Fibroblast of skin of back (primary cell): ENCODE data around the gene MAPK8IP3.

Source experiments
- DNase-seq: peaks from one replicate; pipeline ENCODE4 v3.0.0-alpha.2; 2013

MAPK8IP3 gene

DNA sequence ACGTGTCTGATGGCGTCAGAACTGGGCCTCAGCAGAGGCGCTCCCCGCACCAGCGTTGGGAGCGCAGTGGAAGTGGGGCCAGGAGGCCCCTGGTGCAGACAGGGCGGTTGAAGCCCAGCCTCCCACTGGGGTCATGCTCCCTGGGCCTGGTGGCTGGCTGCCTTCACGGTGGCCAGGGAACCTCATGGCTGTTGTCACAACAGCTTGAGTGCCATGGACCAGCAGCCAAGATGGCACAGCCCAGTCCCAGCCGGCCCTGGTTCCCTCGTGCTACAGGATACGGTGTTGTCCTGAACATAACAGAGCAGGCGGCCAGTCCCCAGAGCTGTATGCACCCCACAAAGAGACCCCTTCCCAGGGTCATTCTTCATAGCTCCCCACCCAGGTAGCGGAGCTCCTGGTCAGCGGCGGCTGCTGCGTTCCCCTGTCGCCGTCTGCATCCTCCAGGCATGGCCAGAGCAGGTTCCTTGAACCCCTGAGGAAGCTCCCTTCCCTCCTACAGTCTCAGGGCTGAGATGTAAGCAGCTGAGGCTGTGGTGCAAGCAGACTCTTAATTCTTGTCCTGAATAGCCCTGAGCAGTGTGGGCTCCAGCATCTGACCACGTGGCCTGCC, 35.7 kb downstream of the MAPK8IP3 start:
- no peak for DNase-seq

DNA sequence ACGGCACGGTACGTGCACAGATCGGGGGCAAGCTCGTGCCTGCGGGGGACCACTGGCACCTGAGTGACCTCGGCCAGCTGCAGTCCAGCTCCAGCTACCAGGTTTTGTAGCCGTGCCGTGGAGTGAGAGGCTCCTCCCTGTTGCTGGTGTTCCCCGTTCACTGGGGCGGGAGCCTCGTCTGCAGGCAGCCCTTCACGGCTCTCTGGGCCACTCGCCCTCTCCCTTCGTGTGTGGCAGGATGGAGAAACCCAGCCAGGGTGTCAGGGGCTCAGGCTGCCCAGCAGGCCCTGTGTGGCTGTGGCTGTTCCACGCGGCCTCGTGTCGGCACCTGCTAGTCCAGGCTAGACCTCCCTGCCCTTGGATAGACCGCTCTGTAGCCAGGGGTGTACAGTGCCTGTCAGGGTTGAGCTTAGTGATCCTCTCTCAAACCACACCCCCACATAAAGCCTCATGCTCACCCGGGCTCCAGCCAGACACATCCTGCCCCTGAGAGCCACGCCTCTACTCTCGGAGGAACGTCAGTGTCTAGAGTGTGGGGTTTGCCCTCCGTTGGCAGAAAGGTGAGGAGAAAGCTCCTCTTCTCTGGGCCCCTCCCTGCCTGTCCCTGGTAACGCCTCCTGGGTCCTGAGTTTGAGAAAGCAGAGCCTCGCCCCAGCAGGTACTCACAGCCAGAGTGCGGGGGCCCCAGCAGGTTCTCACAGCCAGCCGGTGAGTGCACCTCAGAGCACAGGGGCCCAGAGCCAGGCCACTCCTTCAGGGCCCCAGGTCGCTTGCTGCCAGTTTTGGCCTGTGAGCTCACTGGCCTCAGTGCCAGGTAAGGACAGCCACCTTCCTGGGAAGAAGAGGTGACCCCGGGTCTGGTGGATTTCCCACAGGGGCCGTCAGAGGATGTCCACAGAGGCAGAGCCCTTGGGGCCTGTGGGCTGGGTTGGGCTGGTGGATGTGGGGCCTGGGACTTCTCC, 37.7 kb downstream of the MAPK8IP3 start:
- DNase-seq, result no peak

DNA sequence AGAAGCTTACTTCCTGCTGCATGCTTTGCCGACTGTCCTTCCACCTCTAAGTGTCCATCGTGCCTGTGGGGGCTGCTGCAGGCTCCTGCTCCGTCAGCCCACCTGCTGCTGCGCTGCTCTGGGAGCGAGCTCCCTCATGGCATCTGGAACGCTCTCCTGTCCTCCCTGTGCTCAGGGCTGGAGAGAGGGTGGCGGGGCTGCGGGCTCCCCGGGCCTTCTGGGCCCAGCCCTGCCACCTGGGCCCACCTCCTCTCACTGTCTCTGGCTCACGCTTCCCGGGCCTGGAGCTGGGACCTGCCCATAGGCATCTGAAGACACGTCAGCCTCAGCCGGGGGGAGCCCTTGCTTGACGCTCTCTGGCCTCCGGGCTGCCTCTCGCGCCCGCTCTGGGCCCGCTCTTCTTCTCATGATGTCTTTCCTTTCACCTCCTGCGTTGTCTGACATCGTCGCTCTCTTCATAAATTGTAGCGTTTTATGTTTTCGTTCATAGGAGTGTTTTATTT, 38.4 kb downstream of the MAPK8IP3 start:
- DNase-seq, result no peak

DNA sequence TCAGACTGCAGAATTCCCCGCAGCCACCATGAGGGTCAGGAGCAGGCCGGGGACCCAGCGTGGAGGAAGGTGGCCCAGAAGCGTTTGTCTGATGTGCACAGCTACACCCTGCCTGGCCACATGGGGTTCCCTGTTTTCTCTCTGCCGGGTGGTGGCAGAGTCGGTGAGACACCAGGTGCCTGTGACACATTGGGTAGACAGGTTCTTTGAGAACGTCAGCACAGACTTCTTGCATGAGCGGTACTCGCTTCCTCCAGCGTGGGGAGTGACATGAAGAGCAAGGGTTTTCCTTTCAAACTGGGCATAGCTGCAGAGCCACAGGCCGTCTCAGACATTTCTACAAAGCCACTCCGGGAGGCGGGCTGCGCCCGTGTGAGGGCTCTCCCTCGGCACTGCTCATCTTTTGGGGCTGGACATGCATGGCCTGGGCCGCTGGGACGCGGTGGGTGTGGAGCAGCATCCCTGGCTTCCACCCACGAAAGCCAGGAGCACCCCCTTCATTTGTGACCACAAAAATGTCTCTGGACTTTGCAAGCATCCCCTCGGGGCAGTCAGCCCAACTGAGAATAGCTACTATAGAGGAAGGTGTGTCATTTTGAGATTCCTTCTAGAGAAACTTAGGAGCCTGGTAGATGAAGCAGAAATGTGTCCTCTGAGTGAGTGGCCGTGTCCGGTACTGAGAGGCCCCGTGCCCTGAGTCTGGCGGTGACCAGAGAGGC, 39.3 kb downstream of the MAPK8IP3 start:
- peak; percentile 82 for DNase-seq

DNA sequence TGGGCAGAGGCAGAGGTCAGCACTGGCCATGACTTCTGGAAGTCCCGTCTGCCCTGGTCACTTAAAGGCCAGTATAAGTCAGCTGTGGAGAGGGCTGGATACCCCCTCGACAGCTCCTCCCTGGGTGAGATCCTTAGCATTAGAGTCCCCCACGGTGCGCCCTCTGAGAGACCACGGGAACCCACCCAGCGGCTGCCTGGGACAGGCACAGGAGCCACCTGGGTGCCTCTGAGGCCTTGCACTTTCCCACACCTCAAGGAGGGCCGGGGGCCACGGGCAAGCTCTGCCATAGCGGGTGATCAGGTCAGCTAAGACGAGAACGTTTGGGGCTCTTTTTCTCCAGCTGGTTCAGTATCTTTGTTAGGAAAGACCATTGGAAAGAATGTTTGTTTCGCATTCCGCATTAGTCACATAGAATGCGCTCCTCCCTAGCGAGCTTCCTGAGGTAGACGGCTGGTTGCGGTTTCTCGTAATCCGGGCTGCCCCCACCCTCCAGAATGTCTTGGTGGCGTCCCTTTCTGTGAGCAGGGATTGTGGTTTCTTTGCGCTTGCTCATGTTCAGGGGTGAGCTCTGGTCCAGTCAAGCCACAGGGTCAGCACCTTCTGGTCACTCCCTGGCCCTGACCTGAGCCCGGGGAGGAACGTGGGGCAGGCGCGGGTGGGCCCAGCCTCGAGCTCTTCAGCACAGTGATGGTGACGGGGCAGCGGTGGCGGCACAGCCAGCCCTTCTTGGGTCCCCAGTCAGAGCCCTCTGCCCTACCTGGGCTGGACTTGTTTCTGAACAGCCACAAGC, 40.1 kb downstream of the MAPK8IP3 start:
- peak; percentile 76 for DNase-seq

DNA sequence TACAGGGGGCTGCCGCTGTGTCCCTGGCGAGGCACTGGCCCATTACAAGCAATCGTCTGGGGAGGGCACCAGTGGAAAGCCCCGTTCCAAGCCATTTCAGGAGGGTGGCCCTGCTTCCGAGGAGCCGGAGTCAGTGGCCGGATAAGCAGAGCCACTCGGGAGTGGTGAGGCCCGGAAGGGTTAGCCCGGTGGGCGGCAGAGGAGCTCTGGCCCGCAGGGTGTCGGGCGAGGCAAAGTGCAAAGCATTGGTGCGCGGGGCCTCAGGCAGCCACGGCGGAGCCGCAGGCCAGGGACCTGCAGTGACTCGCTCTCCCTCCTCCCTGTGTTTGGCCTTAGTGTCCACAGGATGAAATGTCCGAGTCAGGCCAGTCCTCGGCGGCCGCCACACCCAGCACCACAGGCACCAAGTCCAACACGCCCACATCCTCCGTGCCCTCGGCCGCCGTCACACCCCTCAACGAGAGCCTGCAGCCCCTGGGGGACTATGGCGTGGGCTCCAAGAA, 40.7 kb downstream of the MAPK8IP3 start:
- no peak for DNase-seq

DNA sequence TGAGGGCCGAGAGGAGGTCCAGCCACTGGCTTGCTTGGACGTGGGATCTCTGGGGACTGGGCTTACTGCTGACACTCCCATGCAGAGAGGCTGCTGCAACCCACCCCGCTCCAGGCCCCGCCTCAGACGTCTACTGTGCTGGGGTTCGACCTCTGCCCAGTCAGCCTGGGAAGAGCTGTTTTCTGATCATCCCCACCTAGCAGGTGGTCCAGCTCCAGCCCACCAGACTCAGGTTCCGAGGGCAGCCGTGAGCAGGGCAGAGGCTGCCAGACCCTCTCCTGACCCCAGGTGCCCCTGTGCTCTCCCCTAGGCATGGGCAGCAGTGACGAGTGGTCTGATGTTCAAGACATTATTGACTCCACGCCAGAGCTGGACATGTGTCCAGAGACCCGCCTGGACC, 41.9 kb downstream of the MAPK8IP3 start:
- no peak for DNase-seq

DNA sequence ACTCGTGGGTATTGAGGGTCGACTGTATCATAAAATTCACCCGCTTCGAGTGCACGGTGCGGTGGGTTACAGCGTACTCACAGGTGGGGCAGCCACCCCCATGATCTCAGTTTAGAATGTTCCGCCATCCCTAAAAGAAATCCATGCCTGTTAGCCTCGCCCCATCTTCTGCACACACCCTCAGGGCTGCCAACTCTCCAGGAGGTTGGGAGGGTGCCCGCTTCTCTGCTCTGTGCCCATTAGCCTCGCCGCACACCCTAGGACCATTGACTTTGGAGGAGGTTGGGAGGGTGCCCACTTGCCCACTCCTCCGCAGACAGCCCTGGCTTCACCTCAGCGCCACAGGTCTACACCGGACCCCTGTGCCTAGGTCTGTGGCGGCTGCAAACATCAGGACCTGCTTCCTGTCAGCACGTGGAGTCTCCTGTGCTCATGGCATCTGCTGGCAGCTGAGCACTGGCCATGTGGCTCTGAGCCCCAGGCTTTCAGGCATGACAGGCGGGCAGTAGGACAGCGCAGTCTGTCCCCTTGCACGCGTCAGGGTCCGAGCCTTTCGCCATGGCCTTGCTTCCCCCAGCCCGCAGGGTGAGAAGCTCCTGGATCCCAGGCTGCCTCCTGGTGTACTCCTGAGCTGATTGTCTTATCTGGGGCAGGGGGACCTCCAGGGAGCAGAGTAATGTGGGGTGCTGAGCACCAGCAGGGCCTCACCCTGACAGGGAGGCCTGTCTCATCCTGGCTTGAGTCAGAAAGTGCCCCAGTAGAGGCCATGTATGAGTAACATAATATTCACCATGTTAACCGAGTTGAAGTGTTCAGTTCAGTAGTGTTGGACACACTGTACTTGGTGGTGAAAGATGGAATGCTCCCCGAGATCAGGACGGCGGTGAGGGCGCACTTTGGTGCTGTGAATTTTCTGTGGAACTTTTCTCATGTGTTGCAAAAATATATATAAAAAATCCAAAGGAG, 43.4 kb downstream of the MAPK8IP3 start:
- DNase-seq, result no peak

DNA sequence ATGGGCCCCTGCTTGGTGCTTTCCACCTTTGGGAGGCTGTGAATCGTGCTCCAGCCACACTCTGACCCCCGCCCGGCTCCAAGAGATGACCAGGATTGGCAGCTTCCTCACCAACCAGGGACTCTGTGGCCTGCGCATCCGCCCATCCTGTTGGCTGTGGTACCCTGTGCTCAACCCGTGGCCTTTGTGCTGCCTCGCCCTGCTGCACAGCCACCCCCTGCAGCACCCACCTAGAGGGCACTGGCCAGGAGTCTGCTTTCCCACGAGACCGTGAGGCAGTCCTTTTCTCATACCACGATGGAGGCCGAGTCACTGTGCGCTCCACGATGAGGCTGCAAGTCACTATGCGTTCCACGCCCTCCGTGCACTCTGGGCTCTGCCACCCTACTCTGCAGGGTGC, 46.0 kb downstream of the MAPK8IP3 start:
- no peak for DNase-seq

DNA sequence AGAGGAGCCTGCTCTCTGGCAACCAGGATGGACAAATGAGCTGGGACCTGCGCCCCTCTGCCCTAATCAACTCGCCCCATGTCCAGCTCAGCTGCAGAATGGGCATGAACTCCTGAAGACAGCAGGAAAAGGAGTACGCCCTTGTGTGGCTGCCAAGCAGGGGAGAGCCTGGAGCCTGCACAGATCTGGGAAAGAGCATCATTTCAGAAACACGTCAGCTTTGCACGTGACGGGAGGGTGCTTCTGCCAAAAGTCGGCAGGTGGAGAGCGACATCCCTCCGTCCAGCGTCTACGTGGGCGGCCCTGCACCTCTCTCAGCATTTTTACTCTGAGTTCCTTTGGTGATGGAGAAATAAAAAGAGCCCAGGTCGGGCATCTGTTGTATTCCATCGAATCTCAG, 46.9 kb downstream of the MAPK8IP3 start:
- DNase-seq, result no peak

DNA sequence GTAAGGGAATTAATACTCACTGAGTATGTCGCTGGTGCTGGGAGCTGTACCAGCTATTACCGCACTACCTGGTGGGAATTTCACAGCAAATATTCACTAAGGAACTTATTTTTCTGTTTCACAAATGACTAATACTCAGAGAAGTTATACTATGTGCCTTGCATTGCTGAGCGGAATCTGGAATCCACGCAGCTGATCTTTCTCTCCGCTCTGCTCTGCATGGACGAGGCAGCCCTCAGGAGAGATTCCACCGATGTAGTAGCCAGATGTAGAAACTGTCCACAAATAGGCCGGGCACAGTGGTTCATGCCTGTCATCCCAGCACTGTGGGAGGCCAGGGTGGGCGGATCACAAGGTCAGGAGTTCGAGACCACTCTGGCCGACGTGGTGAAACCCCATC, 48.2 kb downstream of the MAPK8IP3 start:
- no peak for DNase-seq

DNA sequence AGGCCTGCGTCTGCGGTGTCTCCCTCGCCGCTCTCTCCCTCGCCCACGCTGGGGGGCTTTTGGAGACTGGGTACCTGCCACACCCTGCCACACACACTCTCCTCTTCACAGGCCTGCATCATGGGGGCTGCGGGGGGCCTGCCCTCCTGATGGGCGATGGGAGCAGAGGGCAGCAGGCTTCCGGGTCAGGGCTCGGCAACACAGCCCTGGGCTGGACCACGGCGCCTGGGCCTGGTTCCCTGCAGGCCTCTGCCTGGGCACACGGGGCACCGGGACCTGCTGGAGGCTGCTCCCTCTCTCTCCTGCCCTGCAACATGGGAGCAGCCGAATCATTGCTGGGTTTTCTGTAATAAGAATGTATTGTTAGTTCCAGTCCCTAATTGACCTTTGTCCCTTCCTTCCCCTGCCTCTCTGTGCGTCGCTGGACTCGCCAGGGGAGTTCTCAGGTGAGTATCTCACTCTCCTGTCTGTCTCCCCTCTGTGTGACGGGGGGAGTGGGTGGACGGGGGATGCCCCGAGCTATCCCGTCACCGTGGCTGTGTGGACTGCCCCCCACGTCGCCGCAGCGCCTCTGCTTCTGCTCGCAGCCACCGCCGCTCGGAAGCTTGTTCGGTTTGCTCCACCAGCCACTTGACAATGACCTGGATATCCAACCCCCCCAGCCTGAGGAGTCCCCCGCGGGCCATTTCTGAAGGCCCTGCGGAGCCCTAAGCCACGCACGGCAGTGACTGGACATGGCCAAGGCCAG, 51.9 kb downstream of the MAPK8IP3 start:
- no peak for DNase-seq

DNA sequence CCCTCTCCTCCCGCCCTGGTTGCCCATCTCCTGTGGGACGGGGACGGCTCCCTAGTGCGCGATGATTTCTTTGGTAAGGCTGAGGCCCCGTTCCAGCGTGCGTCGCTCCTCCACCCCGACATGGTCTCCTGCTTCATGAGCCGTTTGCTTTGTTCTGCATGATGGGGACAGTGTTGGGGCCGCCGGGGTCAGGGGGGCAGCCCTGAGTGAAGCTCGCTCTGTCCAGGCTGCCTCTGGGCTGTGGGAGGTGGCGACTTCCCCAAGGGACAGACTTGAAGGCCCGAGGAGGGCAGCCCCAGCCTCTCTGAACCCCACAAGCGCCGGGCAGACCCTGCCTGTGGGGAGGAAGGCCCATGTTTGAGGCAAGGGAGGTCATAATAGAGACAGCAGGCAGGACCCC, 52.9 kb downstream of the MAPK8IP3 start:
- DNase-seq, result no peak

DNA sequence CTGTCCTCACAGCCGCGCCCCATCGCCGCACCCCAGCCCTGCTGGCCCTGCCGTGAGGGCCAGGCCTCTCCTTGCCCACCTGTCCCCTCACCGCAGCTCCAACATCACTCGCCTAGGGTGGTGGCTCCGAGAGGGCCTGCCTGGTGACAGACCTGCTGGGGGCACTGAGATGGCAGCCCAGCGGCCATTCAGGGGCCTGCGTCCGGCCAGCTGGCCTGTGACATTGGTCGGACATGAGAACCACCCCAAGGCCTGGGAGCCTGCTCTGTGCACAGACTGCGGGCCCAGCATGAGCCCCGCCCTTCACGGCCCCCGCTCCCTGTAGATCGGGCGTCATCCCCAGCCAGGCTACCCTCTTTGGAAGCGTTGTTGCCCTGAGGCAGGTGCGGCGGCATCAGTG, 53.5 kb downstream of the MAPK8IP3 start:
- DNase-seq, result no peak

DNA sequence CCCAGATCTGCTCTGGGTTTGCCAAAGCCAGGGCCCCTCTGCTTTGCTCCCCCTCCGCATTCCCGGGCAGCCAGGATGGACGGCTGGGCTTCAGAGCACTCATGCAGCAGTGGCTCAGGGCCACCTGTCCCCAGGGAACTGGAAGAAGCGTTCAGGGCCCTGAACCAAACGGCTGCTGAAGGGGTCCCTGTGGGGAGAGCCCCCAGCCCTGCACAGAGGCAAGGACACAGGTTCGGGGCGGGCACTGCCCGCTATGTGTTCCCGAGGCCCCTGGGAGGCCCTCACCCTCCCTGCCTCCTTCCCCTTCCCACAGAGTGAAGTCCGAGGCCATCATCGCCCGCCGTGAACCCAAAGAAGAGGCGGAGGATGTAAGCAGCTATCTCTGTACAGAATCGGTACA, 54.9 kb downstream of the MAPK8IP3 start:
- no peak for DNase-seq

DNA sequence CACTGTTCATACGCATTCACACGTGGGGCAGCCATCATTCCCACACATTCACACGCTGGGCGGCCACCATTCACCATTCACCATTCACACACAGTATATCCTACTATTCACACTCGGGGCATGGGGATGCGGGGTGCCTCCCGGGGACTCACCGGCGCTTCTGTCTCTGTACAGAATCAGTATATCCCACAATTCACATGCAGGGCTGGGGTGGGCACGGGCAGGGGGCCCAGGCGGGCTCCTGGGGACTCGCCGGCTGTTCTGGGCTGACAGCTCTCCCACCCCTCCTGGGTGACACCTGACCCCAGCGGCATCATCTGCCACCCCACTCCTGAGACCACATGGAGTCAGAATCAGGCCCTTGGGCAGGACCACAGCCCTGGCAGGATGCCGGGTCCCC, 55.8 kb downstream of the MAPK8IP3 start:
- DNase-seq, result no peak

DNA sequence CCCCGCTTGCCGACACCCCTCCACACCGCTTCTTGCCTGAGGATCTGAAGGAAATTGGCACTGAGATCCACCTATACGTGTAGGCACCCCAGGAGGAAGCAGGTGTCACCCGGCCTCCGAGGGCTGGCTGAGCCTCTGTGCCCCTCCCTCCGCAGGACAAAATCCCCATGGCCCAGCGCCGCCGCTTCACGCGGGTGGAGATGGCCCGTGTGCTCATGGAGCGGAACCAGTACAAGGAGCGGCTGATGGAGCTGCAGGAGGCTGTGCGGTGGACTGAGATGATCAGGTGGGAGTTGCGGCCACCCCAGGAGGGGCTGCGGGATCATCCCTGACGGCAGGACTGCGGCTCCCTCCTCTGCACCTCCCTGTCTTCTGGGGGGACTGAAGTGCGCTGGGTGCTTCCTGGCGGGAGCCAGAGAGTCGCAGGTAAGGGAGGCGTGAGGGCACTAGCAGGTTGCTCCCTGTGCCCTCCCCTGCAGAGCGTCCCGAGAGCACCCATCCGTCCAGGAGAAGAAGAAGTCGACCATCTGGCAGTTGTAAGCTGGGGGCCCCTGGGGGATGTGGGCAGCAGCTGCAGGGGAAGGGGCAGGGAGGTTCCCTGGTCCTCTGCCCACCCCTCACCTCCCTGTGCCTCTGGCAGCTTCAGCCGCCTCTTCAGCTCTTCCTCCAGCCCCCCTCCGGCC, 56.3 kb downstream of the MAPK8IP3 start:
- no peak for DNase-seq

DNA sequence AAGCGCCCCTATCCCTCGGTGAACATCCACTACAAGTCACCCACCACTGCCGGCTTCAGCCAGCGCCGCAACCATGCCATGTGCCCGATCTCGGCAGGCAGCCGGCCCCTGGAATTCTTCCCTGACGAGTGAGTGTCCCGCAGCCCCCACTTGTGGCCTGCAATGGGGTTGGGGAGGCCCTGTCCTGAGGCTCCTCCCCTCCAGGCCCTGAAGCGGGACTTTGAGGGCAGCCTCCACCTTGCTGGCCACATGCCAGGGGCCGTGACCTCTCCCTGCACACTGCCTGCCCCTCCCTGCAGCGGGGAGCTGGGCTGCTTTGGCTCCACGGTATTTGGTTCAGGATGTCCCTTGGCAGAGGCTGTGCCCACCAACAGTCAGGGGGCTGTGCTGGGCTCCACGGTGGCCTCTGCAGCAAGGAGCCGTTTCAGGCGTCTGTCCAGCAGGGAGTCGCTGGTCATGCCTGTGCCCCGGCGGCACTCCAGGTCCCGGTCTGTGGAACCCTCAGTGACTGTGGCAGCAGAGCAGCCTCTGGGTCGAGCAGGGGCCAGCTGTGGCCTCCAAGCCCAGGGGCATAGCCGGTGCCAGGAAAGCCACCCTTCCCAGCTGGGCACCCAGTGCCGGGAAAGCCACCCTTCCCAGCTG, 57.0 kb downstream of the MAPK8IP3 start:
- no peak for DNase-seq
